ENCODE results near the gene UBAC1.

Gene UBAC1

DNA sequence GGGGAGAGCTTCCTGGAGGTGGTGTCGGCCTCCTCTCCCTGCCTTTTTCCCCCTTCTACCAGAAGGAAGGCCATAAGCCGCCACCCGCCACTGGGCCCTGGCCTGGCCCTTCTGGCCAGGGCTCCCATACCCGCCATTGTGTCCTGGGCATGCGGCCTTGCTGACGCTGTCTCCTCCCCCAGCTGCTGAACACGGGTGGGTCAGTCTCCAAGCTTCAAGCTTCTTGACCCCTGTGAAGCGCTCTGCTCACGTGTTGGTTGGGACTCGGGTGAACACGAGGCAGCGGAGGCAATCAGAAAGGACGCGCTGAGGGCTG lies 24.2 kb upstream of the UBAC1 start:
- Histone ChIP-seq H3K27me3 (ENCODE audit: control insufficient read depth, low read length) (no peaks in the 10 kb centered on the region), H4K20me1 (ENCODE audit: control insufficient read depth, insufficient read depth, low read depth, low read length) (no peaks in the 10 kb centered on the region), H3K36me3 (ENCODE audit: control insufficient read depth, low read length) (no peaks in the 10 kb centered on the region), H3K4me2 (ENCODE audit: low read length) (no peak overlapping the region), H3K27ac (ENCODE audit: low read depth, low read length) (no peak overlapping the region), H3K79me2 (ENCODE audit: control insufficient read depth, low read length) (no peaks in the 10 kb centered on the region), H3K4me1 (ENCODE audit: control insufficient read depth, low read length) (peaks cover 4% of the 10 kb centered on the region; the same call in 1 of the 2 replicates), H3K9me2 (replicated peaks; ENCODE audit: control insufficient read depth, low read length) (no peaks in the 10 kb centered on the region), H3K4me3 (ENCODE audit: low read length) (no peak overlapping the region), H3K9me3 (ENCODE audit: control insufficient read depth, insufficient read depth, low read length) (no peaks in the 10 kb centered on the region), H3F3A (ENCODE audit: control insufficient read depth, insufficient read depth) (no peaks in the 10 kb centered on the region)
- no peak for TF ChIP-seq EZH2phosphoT487 (IDR thresholded peaks at IDR 0.05; ENCODE audit: borderline replicate concordance, low read length)
- TF ChIP-seq, protein P1, sequence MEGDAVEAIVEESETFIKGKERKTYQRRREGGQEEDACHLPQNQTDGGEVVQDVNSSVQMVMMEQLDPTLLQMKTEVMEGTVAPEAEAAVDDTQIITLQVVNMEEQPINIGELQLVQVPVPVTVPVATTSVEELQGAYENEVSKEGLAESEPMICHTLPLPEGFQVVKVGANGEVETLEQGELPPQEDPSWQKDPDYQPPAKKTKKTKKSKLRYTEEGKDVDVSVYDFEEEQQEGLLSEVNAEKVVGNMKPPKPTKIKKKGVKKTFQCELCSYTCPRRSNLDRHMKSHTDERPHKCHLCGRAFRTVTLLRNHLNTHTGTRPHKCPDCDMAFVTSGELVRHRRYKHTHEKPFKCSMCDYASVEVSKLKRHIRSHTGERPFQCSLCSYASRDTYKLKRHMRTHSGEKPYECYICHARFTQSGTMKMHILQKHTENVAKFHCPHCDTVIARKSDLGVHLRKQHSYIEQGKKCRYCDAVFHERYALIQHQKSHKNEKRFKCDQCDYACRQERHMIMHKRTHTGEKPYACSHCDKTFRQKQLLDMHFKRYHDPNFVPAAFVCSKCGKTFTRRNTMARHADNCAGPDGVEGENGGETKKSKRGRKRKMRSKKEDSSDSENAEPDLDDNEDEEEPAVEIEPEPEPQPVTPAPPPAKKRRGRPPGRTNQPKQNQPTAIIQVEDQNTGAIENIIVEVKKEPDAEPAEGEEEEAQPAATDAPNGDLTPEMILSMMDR (IDR thresholded peaks at IDR 0.05; ENCODE audit: low read depth, low read length, poor library complexity, severe bottlenecking) = no peak

DNA sequence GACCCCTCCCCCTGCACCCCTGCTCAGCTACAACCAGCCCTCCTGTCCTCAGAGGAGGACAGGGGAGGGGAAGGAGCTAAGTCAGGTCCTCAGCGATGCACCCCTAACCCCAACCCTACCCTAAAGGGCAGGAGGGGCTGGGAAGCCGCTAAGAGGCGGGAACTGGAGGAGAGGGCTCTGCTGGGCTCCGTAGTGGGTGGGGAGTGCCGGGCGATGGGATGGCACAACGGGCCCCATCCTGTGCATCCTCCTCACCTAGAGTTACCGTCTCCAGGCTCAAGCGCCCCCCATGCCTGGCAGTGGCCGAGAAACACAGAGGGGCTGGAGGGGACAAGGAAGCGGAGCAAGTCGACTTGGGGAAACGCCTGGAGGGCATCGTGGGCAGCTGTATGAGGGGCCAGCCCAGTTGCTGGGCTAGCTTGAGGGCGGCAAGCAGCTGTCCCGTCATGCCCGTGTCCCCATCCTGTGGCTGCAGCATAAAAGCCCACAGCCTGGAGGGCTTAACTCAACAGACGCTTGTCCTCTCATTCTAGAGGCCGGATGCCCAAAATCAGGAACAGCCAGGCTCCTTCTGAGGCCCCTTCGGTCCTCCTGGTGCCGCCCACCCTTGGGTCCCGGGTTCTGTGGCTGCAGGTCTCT lies 23.0 kb upstream of the UBAC1 start:
- no peaks in the 10 kb centered on the region for H3K4me1 ChIP-seq (ENCODE audit: control insufficient read depth, low read length)
- no peak for TF ChIP-seq EZH2phosphoT487 (IDR thresholded peaks at IDR 0.05; ENCODE audit: borderline replicate concordance, low read length)
- TF ChIP-seq, protein P1 (IDR thresholded peaks at IDR 0.05; ENCODE audit: low read depth, low read length, poor library complexity, severe bottlenecking) = no peak
- no peak overlapping the region for H3K4me2 ChIP-seq (ENCODE audit: low read length)

DNA sequence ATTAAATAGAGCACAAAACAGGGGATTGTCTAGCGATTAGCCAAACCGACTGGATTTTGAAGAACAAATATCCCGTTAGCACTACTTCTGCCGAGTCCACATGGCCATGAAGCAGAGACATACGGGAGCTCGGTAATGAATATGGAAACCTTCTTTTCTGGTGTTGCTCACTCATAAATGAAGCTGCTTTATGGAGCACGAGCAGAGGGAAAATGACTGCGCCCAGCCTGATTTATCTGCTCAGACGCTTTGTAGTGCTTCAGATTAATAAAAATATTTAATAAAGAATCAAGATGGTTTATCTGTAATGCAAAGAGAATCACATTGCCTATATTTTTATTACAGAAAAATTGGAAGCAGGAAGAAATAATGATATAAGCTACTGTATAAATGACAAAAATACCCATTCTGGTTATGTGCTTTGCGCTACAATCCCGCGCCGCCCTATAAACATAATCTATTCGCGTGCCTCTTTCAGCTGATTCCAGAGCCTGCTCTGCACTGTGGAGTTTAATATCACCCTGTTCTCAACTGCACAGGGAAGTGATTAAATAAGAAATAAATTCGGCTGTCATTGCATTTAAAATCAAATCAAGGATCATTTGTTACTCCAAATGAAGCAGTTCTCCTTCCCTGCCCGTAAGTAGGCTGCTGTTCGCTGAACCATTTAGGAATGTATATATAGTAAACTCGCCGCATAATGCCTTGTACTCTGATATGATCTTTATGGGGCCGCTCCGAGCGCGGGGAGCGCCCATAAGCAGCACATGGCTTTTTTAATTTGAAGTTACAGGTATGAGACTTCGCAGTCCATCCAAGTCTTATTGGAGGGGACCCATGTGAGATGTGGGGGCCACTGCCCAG lies 22.3 kb upstream of the UBAC1 start:
- no peak for TF ChIP-seq EZH2phosphoT487 (IDR thresholded peaks at IDR 0.05; ENCODE audit: borderline replicate concordance, low read length)
- TF ChIP-seq, protein P1 (IDR thresholded peaks at IDR 0.05; ENCODE audit: low read depth, low read length, poor library complexity, severe bottlenecking) = no peak
- Histone ChIP-seq H3F3A (ENCODE audit: control insufficient read depth, insufficient read depth) (no peaks in the 10 kb centered on the region), H3K4me1 (ENCODE audit: control insufficient read depth, low read length) (no peaks in the 10 kb centered on the region), H3K4me2 (ENCODE audit: low read length) (no peak overlapping the region), H3K9me2 (replicated peaks; ENCODE audit: control insufficient read depth, low read length) (no peaks in the 10 kb centered on the region), H3K36me3 (ENCODE audit: control insufficient read depth, low read length) (no peaks in the 10 kb centered on the region), H3K9me3 (ENCODE audit: control insufficient read depth, insufficient read depth, low read length) (no peaks in the 10 kb centered on the region), H3K4me3 (ENCODE audit: low read length) (no peak overlapping the region), H3K79me2 (ENCODE audit: control insufficient read depth, low read length) (no peaks in the 10 kb centered on the region), H4K20me1 (ENCODE audit: control insufficient read depth, insufficient read depth, low read depth, low read length) (no peaks in the 10 kb centered on the region), H3K27ac (ENCODE audit: low read depth, low read length) (no peak overlapping the region), H3K27me3 (ENCODE audit: control insufficient read depth, low read length) (no peaks in the 10 kb centered on the region)

More for the DNA sequence above, 23.0 kb upstream of the UBAC1 start:
- no peaks in the 10 kb centered on the region for H3K9me3 ChIP-seq (ENCODE audit: control insufficient read depth, insufficient read depth, low read length)
- H3K4me3 ChIP-seq (ENCODE audit: low read length) = no peak overlapping the region
- no peaks in the 10 kb centered on the region for H4K20me1 ChIP-seq (ENCODE audit: control insufficient read depth, insufficient read depth, low read depth, low read length)
- H3F3A ChIP-seq (ENCODE audit: control insufficient read depth, insufficient read depth) = no peaks in the 10 kb centered on the region
- H3K79me2 ChIP-seq (ENCODE audit: control insufficient read depth, low read length) = no peaks in the 10 kb centered on the region
- no peaks in the 10 kb centered on the region for H3K9me2 ChIP-seq (replicated peaks; ENCODE audit: control insufficient read depth, low read length)
- H3K27ac ChIP-seq (ENCODE audit: low read depth, low read length) = no peak overlapping the region
- no peaks in the 10 kb centered on the region for H3K27me3 ChIP-seq (ENCODE audit: control insufficient read depth, low read length)
- H3K36me3 ChIP-seq (ENCODE audit: control insufficient read depth, low read length) = no peaks in the 10 kb centered on the region
